Endodermal cell (in vitro differentiated cells): ENCODE measurements around the gene TP73. TPM values are rescaled to one million over a fixed set of nuclear protein-coding genes. Genes with fewer than 3 reads are reported as not detected.

Experiments
- DNase-seq: peaks from one replicate; pipeline ENCODE4 v3.0.0-alpha.2; 2017
- H3K27ac ChIP-seq: 2 replicates; pipeline ENCODE4 v1.5.1; 2013; ENCODE audit warnings: mild to moderate bottlenecking, low read depth, low read length, moderate library complexity
- H3K27me3 ChIP-seq: 2 replicates; pipeline ENCODE4 v1.6.1; 2013; ENCODE audit warnings: mild to moderate bottlenecking, low read length, moderate library complexity; ENCODE audit not compliant: insufficient read depth, control insufficient read depth, poor library complexity, severe bottlenecking
- H3K36me3 ChIP-seq: 2 replicates; pipeline ENCODE4 v1.7.0; 2013; ENCODE audit warnings: mild to moderate bottlenecking, low read length, moderate library complexity; ENCODE audit not compliant: control insufficient read depth, insufficient read depth
- H3K4me1 ChIP-seq: one replicate; pipeline ENCODE4 v1.7.0; 2013; ENCODE audit warnings: low read length; ENCODE audit not compliant: control insufficient read depth, insufficient read depth
- H3K4me3 ChIP-seq: 2 replicates; pipeline ENCODE4 v1.5.1; 2013; ENCODE audit warnings: mild to moderate bottlenecking, low read length, moderate library complexity
- H3K9ac ChIP-seq: 2 replicates; pipeline ENCODE4 v1.6.1; 2013; ENCODE audit warnings: mild to moderate bottlenecking, low read length, moderate library complexity; ENCODE audit not compliant: poor library complexity, severe bottlenecking; ENCODE audit errors: extremely low read depth
- H3K9me3 ChIP-seq: 2 replicates; pipeline ENCODE4 v1.6.1; 2013; ENCODE audit warnings: mild to moderate bottlenecking, low read length, moderate library complexity; ENCODE audit not compliant: control insufficient read depth
- H3K27ac Mint-ChIP-seq: 2 replicates; pipeline ENCODE4 v1.8.0; 2020; ENCODE audit warnings: mixed read lengths
- H3K27me3 Mint-ChIP-seq: 2 replicates; pipeline ENCODE4 v1.8.0; 2021; ENCODE audit warnings: mild to moderate bottlenecking, mixed read lengths; ENCODE audit not compliant: insufficient read depth
- H3K36me3 Mint-ChIP-seq: 2 replicates; pipeline ENCODE4 v1.8.0; 2020; ENCODE audit warnings: low read depth, mixed read lengths
- H3K4me1 Mint-ChIP-seq: 2 replicates; pipeline ENCODE4 v1.8.0; 2020; ENCODE audit warnings: mixed read lengths
- H3K4me3 Mint-ChIP-seq: 2 replicates; pipeline ENCODE4 v1.8.0; 2020; ENCODE audit warnings: mild to moderate bottlenecking, moderate library complexity, mixed read lengths
- H3K9me3 Mint-ChIP-seq: 2 replicates; pipeline ENCODE4 v1.8.0; 2020; ENCODE audit warnings: mild to moderate bottlenecking, mixed read lengths
- CTCF ChIP-seq: fragments of 200-600 bp; sonication (generic); conservative IDR thresholded peaks from 2 replicates; pipeline ENCODE4 v1.5.0; 2021; ENCODE audit warnings: antibody characterized with exemption, mild to moderate bottlenecking
- WGBS, 2 experiments: methylation state at CpG; one replicate each; pipeline versions ENCODE4 v1.1.5 to v1.1.7; 2013; ENCODE audit warnings: missing lambda C conversion rate in 2 of 2, mixed read lengths in 1 of 2; ENCODE audit not compliant: insufficient coverage in 1 of 2, insufficient read length in 1 of 2; 5-methylcytosine and 5-hydroxymethylcytosine counted together
- total RNA-seq, 2 donors: library from RNA; stranded (reverse); fragmentation: NEBNext Ultra II Directional in 1 of 2; extraction: Animal tissue kit (Norgen Biotek cat#: 25700) in 1 of 2; gene quantifications; 2 replicates in 1 of 2; 3 replicates in 1 of 2; pipeline ENCODE4 v1.2.1, GENCODE V29; 2021

TP73 gene
- total RNA-seq, 2 donors from 2014 or later = 3.4 to 3.5 TPM

GRCh38 chr1:3690282-3691065 lies 38.2 kb downstream of the TP73 start:
- no peaks in the 10 kb centered on the region for H3K36me3 ChIP-seq
- Mint-ChIP-seq H3K4me1 (peaks cover 4% of the 10 kb centered on the region), H3K4me3 (no peak overlapping the region), H3K9me3 (peaks cover 5% of the 10 kb centered on the region), H3K36me3 (no peaks in the 10 kb centered on the region), H3K27me3 (peaks cover 14% of the 10 kb centered on the region), H3K27ac (no peak overlapping the region)
- no peak overlapping the region for H3K9ac ChIP-seq
- H3K27me3 ChIP-seq = peaks cover under 1% of the 10 kb centered on the region
- WGBS, 2 experiments = 93 to 94% methylated on average over 35 to 50 of the region's 50 CpGs
- DNase-seq = no peak
- H3K9me3 ChIP-seq = no peaks in the 10 kb centered on the region
- no peak overlapping the region for H3K27ac ChIP-seq
- no peak for TF ChIP-seq CTCF
- no peak overlapping the region for H3K4me3 ChIP-seq
- H3K4me1 ChIP-seq = no peaks in the 10 kb centered on the region

GRCh38 chr1:3691421-3692204 lies 39.3 kb downstream of the TP73 start:
- no peak overlapping the region for H3K27ac ChIP-seq
- H3K36me3 Mint-ChIP-seq = no peaks in the 10 kb centered on the region
- H3K9me3 Mint-ChIP-seq = peaks cover 5% of the 10 kb centered on the region
- 89 to 99% methylated on average over 11 to 24 of the region's 24 CpGs for WGBS, 2 experiments
- H3K27ac Mint-ChIP-seq = no peak overlapping the region
- H3K9ac ChIP-seq = no peak overlapping the region
- H3K4me3 Mint-ChIP-seq = no peak overlapping the region
- H3K4me1 Mint-ChIP-seq = peaks cover 6% of the 10 kb centered on the region
- no peaks in the 10 kb centered on the region for H3K36me3 ChIP-seq
- no peaks in the 10 kb centered on the region for H3K9me3 ChIP-seq
- TF ChIP-seq CTCF = no peak
- H3K4me1 ChIP-seq = no peaks in the 10 kb centered on the region
- peaks cover 22% of the 10 kb centered on the region for H3K27me3 Mint-ChIP-seq
- DNase-seq = no peak
- no peak overlapping the region for H3K4me3 ChIP-seq
- H3K27me3 ChIP-seq = no peaks in the 10 kb centered on the region

GRCh38 chr1:3692598-3692997 lies 40.3 kb downstream of the TP73 start:
- TF ChIP-seq CTCF = no peak
- H3K4me3 ChIP-seq = no peak overlapping the region
- no peaks in the 10 kb centered on the region for H3K9me3 ChIP-seq
- no peak overlapping the region for H3K27ac Mint-ChIP-seq
- peaks cover 6% of the 10 kb centered on the region for H3K4me1 Mint-ChIP-seq
- H3K27me3 ChIP-seq = no peaks in the 10 kb centered on the region
- no peak overlapping the region for H3K27ac ChIP-seq
- no peak for DNase-seq
- no peak overlapping the region for H3K9ac ChIP-seq
- H3K36me3 Mint-ChIP-seq = no peaks in the 10 kb centered on the region
- H3K4me1 ChIP-seq = no peaks in the 10 kb centered on the region
- H3K36me3 ChIP-seq = no peaks in the 10 kb centered on the region
- H3K4me3 Mint-ChIP-seq = no peak overlapping the region
- H3K9me3 Mint-ChIP-seq = peaks cover 5% of the 10 kb centered on the region
- peaks cover 26% of the 10 kb centered on the region for H3K27me3 Mint-ChIP-seq
- 88 to 90% methylated on average over 7 to 13 of the region's 13 CpGs for WGBS, 2 experiments
